Measurements from ENCODE around the gene C8A. TPM values are rescaled to one million over a fixed set of nuclear protein-coding genes. Genes with fewer than 3 reads are reported as not detected.

The C8A gene
- total and polyA plus RNA-seq, 2 of the 8 experiments (the other 6 are each of a cell fraction or from before 2014, with no cell fraction given): not detected

DNA sequence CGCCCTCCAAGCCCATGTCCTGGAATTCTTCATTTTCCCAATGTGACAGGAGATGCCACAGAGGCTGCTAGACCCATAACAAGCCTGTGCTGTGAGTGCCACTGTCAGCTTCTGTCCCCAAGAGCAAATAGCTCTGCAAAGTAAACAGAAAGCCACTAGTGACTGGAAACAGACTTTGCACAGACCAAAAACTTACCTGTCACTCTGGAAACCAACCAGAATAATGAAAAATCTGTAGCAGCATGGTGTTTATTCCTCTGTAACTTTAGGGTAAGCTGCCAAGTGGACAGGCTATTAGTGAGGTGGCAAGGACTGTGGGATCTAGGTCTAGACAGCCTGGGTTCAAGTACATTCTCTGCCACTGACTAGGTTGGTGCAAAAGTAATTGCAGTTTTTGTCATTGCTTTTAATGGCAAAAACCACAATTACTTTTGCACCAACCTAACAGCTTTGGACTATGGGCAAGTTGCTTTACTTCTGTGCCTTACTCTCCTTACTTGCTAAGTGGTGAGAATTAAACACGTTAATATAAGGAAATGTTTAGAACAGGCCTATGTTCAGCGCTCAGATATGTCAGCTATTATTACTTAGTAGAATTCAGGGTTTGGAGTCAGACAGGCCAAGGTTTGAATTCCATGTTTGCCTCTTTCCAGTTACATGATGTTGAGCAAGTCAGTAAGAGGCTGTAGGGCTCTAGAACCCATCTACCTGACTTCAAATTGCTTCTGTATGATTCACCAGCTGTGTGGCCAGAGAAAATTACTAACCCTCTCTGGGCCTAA is 111.5 kb downstream of the C8A start, which contains the start of gene C8B:
Gene C8B, minus strand, starts transcription at position 100 of the 782 bp plus-strand sequence. Its CDS starts 67 bp downstream, at position 33.
- H3K18ac ChIP-seq (ENCODE audit: extremely low read depth, low read length): no peak within 1 kb of the TSS
- no peak within 1 kb of the TSS for H2BK120ac ChIP-seq (replicated peaks; ENCODE audit: low read depth, low read length)
- DNase-seq (ENCODE audit: low read depth in 1 of 2, low spot score in 2 of 2): no peak
- TF ChIP-seq SP4 (IDR thresholded peaks at IDR 0.05; ENCODE audit: low read length): no peak
- no peak for TF ChIP-seq KDM5A (IDR thresholded peaks at IDR 0.05; ENCODE audit: low read length)
- TF ChIP-seq TAF7 (optimal IDR thresholded peaks at IDR 0.05; ENCODE audit: borderline replicate concordance, low read depth, low read length): no peak
- TF ChIP-seq ZNF274 (IDR thresholded peaks at IDR 0.05; ENCODE audit: borderline replicate concordance, extremely low read depth, low read length): no peak
- TF ChIP-seq HDAC2 (IDR thresholded peaks at IDR 0.05; ENCODE audit: borderline replicate concordance in 1 of 2, low read depth in 2 of 2, low read length in 2 of 2): no peak
- no peak for TF ChIP-seq RFX5 (IDR thresholded peaks at IDR 0.05; ENCODE audit: borderline replicate concordance, low read depth, low read length)
- TF ChIP-seq JUN (IDR thresholded peaks at IDR 0.05; ENCODE audit: low read depth, low read length): no peak
- TF ChIP-seq CREB1 (IDR thresholded peaks at IDR 0.05): no peak
- TF ChIP-seq EZH2 (IDR thresholded peaks at IDR 0.05; ENCODE audit: low read depth, low read length, severe bottlenecking): no peak
- TF ChIP-seq BCL11A (IDR thresholded peaks at IDR 0.05; ENCODE audit: low read depth in 2 of 2, low read length in 2 of 2): no peak
- TF ChIP-seq SIN3A (conservative IDR thresholded peaks at IDR 0.05 in 1 of 2, IDR thresholded peaks at IDR 0.05 in 1 of 2; ENCODE audit: low read depth in 1 of 2, low read length in 2 of 2): no peak
- no peak for TF ChIP-seq SIX5 (IDR thresholded peaks at IDR 0.05; ENCODE audit: low read depth, low read length)
- no peak for TF ChIP-seq KDM4A (IDR thresholded peaks at IDR 0.05; ENCODE audit: low read depth, low read length, severe bottlenecking)

More for the DNA sequence above, 111.5 kb downstream of the C8A start, which contains the start of gene C8B:
- no peak within 1 kb of the TSS for H4K91ac ChIP-seq (replicated peaks; ENCODE audit: insufficient read length, low read length)
- FAIRE-seq: no peak
- no peak within 1 kb of the TSS for H2BK5ac ChIP-seq (ENCODE audit: low read depth, low read length)
- H4K5ac ChIP-seq (ENCODE audit: insufficient read length, low read depth, low read length): no peak within 1 kb of the TSS
- H3K4me2 ChIP-seq (ENCODE audit: insufficient read depth in 1 of 2, low read depth in 2 of 2, low read length in 2 of 2): no peak within 1 kb of the TSS
- WGBS, 2 experiments (ENCODE audit: extremely low coverage in 1 of 2, insufficient coverage in 1 of 2, insufficient read length in 1 of 2, insufficient replicate concordance in 2 of 2, low coverage in 1 of 2, low lambda C conversion rate in 2 of 2, missing lambda C conversion rate in 1 of 2): 90% methylated on average over 3 of the region's 3 CpGs; no CpG with 5 or more reads in 1 of the 2 experiments
- H4K20me1 ChIP-seq (replicated peaks in 1 of 2; ENCODE audit: control insufficient read depth in 1 of 2, insufficient read depth in 2 of 2, low read length in 2 of 2): no peaks in the 10 kb centered on the region
- no peak within 1 kb of the TSS for H2BK20ac ChIP-seq (ENCODE audit: low read length)
- ChIA-PET CTCF (ENCODE audit: partially characterized antibody) (interaction anchor here (0.6 to 13.5 kb wide), 11 partner anchors 10 to 212 kb away, joined by 3 to 193 read pairs (median 3); no protein-coding TSS in a partner anchor), POLR2A (ENCODE audit: partially characterized antibody) (no interaction called here)
- H3K79me1 ChIP-seq (ENCODE audit: low read depth, low read length): no peaks in the 10 kb centered on the region
- H3K36me3 ChIP-seq (ENCODE audit: control insufficient read depth in 2 of 4, insufficient read depth in 4 of 4, low read length in 3 of 4): no peaks in the 10 kb centered on the region
- H2BK15ac ChIP-seq (ENCODE audit: low read length): no peak within 1 kb of the TSS
- H3K79me2 ChIP-seq (ENCODE audit: control insufficient read depth in 1 of 2, insufficient read depth in 2 of 2, low read length in 2 of 2): no peaks in the 10 kb centered on the region
- H2AFZ ChIP-seq (ENCODE audit: low read length): no peak within 1 kb of the TSS
- no peaks in the 10 kb centered on the region for H3K27me3 ChIP-seq (replicated peaks in 1 of 4; ENCODE audit: control insufficient read depth in 3 of 4, extremely low read depth in 1 of 4, insufficient read depth in 3 of 4, low read length in 3 of 4)
- H3K56ac ChIP-seq (replicated peaks; ENCODE audit: insufficient read length, low read depth, low read length): no peak within 1 kb of the TSS
- H3K23ac ChIP-seq (ENCODE audit: insufficient read length): no peak within 1 kb of the TSS
- H3K4me3 ChIP-seq (ENCODE audit: extremely low read depth in 1 of 4, insufficient read depth in 2 of 4, low read depth in 3 of 4, low read length in 4 of 4): no peak within 1 kb of the TSS
- no peak within 1 kb of the TSS; the same call in 1 of the 2 replicates for H4K8ac ChIP-seq (ENCODE audit: extremely low read depth, insufficient read depth, low read length)
- H3K14ac ChIP-seq (ENCODE audit: insufficient read length): no peak within 1 kb of the TSS
- H3K27ac ChIP-seq (ENCODE audit: low read depth, low read length): no peak within 1 kb of the TSS
- no peaks in the 10 kb centered on the region for H3K4me1 ChIP-seq (replicated peaks in 1 of 4; ENCODE audit: control insufficient read depth in 3 of 4, insufficient read depth in 4 of 4, low read length in 3 of 4)
- no peak within 1 kb of the TSS for H3K4ac ChIP-seq (replicated peaks; ENCODE audit: insufficient read length, low read depth, low read length)
- H3K9me3 ChIP-seq (ENCODE audit: insufficient read depth in 2 of 2, low read depth in 1 of 2, low read length in 1 of 2): no peaks in the 10 kb centered on the region
- no peak within 1 kb of the TSS for H2AK5ac ChIP-seq (ENCODE audit: low read depth, low read length)
- H3K23me2 ChIP-seq (ENCODE audit: low read depth, low read length): no peaks in the 10 kb centered on the region
- no peak within 1 kb of the TSS for H3K9ac ChIP-seq (replicated peaks in 1 of 4; ENCODE audit: extremely low read depth in 1 of 4, low read depth in 3 of 4, low read length in 3 of 4)
- no peak within 1 kb of the TSS for H2BK12ac ChIP-seq (ENCODE audit: low read depth, low read length)

Data from H1 (cell line).